ENCODE results near the gene SHANK1.
"Not testable (repeated sequence)": the region's sequence is repeated elsewhere in the genome, so short reads cannot be mapped to it uniquely, and the experiment has no call there.

Gene SHANK1

DNA sequence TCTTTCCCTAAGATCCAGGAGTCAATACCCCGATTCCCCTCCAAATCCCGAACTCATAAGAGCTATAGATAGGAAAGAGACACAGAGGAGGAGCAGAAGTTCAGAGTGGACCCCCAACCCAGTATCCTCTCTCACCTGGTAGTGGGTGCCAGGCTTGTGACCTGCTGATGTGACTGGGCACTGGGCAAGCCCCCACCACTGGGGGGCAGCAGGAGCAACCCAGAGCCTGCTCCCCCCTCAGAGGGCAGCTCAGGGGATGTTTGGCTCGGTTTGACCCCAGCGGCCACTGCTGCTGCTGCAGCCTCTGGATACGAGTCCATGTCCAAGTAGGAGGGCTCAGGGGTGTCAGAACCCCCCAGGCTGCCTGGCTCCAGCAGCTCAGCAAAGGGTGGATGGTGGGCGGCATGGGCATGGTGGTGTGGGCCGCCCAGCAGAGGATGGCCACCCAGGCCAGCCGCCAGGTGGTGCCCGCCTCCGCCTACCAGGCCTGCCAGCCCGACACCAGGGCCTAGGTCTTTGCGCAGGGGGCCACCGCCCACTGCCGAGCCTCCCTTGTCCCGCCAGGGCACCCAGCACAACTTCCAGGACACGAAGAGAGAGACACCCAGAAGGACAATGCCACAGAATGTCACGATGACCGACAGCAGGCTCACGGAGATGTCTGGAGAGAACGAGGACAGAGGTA, 87.3 kb downstream of the SHANK1 start:
- no peak for DNase-seq

DNA sequence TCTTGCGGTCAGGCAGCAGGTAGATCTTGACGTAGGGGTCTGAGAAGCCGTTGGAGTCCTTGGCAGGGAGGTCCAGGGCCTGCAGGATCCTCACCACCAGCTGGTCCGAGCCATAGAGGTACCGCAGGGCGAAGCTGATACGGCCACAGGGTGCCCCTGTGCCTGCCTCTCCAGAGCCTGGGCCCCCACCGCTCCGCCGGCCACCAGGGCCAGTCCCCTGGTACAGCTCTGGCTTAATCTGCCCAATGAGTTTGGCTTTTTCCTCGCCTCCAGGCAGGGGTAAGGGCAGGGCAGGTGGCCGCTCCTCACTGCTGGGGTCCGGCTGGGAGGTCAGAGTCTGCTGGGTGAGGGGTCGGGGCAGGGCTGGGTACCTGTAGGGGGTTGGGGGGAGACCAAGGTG, 89.8 kb downstream of the SHANK1 start:
- no peak for DNase-seq

DNA sequence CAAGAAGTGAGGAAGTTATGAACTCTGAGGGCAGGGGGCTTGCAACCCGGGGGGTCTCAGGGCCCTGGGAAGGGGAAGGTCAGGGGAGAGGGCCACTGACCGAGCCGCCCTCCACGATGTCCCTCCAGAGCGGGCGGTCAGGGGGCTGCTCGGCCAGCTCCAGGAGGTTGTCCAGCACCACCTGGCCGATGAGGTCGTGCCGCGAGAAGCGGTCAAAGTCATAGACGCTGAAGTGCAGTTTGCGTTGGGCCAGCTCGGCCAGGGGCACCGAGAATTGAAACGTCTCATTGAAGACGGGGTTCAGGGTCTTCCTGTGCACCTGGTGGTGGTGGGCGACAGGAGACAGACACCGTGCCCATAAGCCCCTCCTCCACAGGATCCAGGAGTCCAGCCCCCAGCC, 90.4 kb downstream of the SHANK1 start:
- no peak for DNase-seq

DNA sequence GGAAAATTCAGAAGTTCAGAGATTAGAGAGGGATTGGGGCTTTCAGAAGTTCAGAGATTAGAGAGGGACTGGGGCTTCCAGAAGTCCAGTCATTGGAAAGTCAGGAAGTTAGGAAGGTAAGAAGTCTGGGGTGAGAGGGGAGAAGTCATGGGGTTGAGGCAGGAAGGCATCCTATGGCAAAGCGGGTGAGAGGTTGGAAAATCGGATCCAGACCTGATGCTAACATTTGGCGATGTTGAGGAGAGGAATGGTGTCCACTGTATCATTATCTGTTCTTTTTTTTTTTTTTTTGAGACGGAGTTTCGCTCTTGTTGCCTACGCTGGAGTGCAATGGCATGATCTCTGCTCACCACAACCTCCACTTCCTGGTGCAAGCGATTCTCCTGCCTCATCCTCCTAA, 91.1 kb downstream of the SHANK1 start:
- no peak for DNase-seq

DNA sequence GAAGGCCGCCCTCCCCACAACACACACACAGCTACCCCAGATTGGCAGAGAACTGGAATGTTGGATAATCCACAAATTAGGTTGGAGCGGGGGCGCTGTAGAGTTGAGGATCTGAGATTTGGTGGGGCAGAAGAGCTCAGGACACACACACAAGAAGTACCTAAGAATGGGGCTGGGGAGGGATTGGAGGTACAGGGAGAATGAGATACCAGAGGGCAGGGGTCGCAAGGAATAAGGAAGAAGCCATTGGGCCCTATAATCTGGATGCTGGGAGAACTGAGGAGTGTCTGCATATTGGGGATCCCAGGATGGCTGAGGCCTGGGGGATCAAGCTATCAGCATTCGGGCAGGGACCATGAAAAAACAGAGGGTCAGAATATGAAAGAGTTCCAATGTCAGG, 91.5 kb downstream of the SHANK1 start:
- DNase-seq, result no peak

DNA sequence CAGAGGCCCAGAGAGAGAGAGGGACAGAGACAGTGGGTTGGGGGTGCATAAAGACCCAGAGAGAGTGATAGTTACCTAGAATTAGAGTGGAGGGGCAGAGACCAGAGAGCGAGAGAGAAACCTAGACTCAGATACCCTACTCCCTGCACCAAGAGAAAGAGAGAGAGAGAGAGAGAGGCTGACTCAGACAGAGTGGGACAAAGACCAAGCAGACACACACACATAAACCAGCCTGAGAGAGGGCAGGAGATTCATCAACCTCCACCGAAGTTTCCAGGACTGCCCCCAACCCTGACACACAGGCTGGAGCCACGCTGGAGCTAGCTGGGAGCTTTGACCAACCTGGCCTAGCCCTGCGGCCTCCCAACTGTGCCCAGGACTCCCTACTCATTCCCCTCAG, 92.8 kb downstream of the SHANK1 start:
- no peak for DNase-seq

DNA sequence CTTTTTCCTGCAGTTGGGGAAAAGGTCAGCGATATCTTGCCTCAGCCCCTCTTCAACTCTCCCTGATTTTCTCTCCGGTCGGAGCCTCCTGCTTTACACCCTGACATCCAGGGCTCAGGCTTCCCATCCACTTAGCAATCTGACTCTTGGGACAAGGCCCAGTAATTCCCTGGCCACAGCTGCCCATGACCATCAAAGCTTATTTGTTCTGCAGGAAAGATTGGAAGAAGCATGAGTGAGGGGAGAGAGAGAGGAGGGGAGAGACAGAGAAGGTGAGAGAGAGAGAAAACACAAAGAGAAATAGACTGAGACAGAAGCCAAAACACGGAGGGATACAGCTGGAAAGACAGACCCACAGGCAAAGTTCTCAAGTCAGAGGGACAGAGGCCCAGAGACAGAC, 93.6 kb downstream of the SHANK1 start:
- no peak for DNase-seq

DNA sequence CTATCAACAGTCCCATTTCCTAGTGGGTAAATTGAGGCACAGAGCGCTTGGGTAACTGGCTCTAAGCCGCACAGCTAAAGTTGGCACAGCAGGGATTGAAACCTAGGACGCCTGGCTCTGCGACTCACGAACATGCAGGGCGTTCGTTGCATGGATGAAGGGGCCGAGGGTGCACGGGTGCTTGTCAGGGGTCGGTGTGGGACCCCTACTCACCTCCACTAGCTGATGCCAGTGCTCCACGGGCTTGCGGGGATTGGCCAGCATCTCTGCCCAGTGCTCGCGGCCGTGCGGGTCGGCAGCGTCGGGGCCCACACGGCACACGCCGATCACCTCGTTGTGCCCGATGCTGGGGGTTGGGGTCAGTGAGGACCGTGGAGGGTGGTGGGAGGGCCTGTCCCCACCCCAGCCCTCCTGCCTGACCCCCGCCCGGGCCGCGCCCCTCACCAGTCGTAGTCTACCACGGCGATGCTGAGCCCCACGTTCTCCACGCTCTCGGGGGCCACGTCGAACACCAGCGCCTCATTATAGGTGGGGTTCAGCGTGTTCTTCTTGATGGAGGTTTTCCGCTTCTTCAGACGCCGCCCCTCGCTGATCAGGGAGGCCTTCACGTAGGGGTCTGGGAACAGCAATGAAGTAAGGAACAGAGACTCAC, 94.5 kb downstream of the SHANK1 start:
- no peak for DNase-seq

DNA sequence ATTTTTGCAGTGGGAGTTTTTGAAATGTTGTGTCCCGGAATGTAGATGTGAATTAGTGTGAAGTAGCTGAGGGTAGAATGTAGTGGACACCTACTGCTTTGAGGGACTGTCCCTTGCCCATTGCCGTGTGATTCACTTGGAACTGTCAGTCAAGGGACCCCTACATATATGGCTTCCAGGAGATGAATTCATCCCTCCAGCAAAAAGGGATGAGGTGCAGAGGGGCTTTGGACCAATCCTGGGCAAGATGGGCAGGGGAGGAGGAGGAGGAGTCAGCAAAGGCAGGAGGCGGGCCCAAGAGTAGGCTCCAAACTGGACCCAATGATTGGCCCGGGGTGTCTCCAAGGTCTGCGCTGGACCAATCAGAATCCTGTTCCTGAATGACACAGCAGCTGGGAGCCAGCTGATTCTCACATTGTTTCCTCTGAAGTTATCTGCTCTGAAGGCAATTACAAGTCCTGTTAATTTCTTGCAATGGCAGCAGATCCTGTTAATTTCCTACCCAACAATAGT, 99.2 kb downstream of the SHANK1 start:
- DNase-seq, result not testable (repeated sequence)

DNA sequence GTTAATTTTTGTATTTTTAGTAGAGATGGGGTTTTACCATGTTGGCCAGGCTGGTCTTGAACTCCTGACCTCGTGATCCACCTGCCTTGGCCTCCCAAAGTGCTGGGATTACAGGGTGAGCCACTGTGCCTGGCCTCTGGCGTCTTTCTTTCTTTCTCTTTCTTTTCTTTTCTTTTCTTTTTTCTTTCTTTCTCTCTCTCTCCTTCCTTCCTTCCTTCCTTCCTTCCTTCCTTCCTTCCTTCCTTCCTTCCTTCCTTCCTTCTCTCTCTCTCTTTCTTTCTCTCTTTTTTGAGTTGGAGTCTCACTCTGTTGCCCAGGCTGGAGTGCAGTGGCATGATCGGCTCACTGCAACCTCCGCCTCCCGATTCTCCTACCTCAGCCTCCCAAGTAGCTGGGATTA, 100.4 kb downstream of the SHANK1 start:
- DNase-seq, result not testable (repeated sequence)

DNA sequence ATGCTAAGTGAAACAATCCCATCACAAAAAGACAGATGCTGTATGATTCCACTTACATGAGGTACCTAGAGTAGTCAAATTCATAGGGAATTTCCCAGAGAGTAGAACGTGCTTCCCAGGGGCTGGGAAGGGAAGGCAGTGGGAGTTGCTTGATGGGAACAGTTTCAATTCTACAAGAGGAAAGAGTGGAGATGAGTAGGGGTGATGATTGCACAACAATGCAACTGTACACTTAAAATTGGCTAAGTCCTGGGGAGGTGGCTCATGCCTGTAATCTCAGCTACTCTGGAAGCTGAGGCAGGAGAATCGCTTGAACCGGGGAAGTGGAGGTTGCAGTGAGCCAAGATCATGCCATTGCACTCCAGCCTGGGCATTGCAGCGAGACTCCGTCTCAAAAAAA, 101.2 kb downstream of the SHANK1 start:
- not testable (repeated sequence) for DNase-seq

DNA sequence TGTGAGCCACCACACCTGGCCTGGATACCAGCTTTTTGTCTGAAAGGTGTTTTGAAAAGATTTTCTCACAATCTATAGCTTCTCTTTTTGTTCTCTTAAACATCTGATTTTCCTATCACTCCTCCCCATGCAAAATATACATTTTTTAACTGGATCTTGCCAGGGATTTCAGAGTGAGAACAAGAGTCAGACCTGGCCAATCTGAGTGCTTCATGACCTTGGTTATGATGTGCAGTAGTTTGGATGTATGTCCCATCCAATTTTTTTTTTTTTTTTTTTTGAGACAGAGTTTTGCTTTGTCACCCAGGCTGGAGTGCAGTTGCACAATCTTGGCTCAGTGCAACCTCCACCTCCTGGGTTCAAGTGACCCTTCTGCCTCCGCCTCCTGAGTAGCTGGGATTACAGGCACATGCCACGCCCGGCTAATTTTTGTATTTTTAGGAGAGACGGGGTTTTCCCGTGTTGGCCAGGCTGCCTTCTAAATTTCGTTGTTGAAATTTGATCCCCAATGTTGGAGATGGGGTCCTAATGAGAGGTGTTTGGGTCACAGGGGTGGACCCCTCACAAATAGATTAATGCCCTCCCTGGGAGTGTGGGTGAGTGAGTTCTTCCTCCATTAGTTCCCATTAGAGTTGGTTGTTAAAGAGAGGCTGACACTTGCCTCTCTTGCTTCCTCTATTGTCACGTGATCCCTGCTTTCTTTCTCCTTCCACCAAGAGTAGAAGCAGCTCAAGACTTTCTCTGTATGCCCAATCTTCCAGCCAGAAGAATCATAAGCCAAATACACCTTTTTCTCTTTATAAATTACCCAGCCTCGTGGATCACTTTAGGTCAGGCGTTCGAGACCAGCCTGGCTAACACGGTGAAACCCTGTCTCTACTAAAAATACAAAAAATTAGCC, 106.8 kb downstream of the SHANK1 start:
- not testable (repeated sequence) for DNase-seq

Measured in fibroblast of skin of scalp (primary cell).